Measurements from ENCODE around the gene DNAH2. TPM values are rescaled to one million over a fixed set of nuclear protein-coding genes. Genes with fewer than 3 reads are reported as not detected.

Gene DNAH2
- total and polyA plus RNA-seq, 2 of the 13 experiments (the other 11 are each of a cell fraction or from before 2014, with no cell fraction given) = not detected

- TF ChIP-seq TP53 (CRISPR knock-in tag; conservative IDR thresholded peaks at IDR 0.05) (no peak), ZBTB33 (CRISPR knock-in tag; IDR thresholded peaks at IDR 0.05) (no peak), RFX5 (IDR thresholded peaks at IDR 0.05; ENCODE audit: low read depth, low read length) (peak; percentile 33; the same call in 1 of the 2 replicates), NFATC3 (CRISPR knock-in tag; IDR thresholded peaks at IDR 0.05) (no peak), DPF2 (CRISPR knock-in tag; IDR thresholded peaks at IDR 0.05; ENCODE audit: borderline replicate concordance, low read depth) (0 out of 2 replicates have a peak, but pooled peaks have one; percentile 16), MED13 (CRISPR knock-in tag; IDR thresholded peaks at IDR 0.05) (no peak), ZFY (CRISPR knock-in tag; IDR thresholded peaks at IDR 0.05) (peak; percentile 73), ZNF629 (CRISPR knock-in tag; conservative IDR thresholded peaks at IDR 0.05) (0 out of 2 replicates have a peak, but pooled peaks have one; percentile 28), ZNF512 (CRISPR knock-in tag; IDR thresholded peaks at IDR 0.05) (no peak), HNF4G (IDR thresholded peaks at IDR 0.05; ENCODE audit: borderline replicate concordance, low read depth, low read length) (no peak), HNF4G (CRISPR knock-in tag; IDR thresholded peaks at IDR 0.05; ENCODE audit: borderline replicate concordance, low read depth) (no peak), ISL2 (CRISPR knock-in tag; IDR thresholded peaks at IDR 0.05) (no peak), CENPBD1 (CRISPR knock-in tag; IDR thresholded peaks at IDR 0.05; ENCODE audit: borderline replicate concordance, low read depth) (no peak), TAF15 (IDR thresholded peaks at IDR 0.05; ENCODE audit: low read depth, low read length, poor library complexity, severe bottlenecking) (no peak), HNF1A (IDR thresholded peaks at IDR 0.05; ENCODE audit: low read depth) (no peak), HNF1A (CRISPR knock-in tag; IDR thresholded peaks at IDR 0.05; ENCODE audit: borderline replicate concordance) (peak; percentile 14; the same call in 1 of the 2 replicates)
- TF ChIP-seq, protein P1, sequence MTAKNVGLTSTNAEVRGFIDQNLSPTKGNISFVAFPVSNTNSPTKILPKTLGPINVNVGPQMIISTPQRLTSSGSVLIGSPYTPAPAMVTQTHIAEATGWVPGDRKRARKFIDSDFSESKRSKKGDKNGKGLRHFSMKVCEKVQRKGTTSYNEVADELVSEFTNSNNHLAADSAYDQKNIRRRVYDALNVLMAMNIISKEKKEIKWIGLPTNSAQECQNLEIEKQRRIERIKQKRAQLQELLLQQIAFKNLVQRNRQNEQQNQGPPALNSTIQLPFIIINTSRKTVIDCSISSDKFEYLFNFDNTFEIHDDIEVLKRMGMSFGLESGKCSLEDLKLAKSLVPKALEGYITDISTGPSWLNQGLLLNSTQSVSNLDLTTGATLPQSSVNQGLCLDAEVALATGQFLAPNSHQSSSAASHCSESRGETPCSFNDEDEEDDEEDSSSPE (CRISPR knock-in tag; IDR thresholded peaks at IDR 0.05) = peak; percentile 84
- TF ChIP-seq, protein P2, sequence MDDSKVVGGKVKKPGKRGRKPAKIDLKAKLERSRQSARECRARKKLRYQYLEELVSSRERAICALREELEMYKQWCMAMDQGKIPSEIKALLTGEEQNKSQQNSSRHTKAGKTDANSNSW (CRISPR knock-in tag; IDR thresholded peaks at IDR 0.05; ENCODE audit: borderline replicate concordance) = peak; percentile 13; the same call in 1 of the 2 replicates
Measured at GRCh38 chr17:7856811-7857712, 139.5 kb downstream of the DNAH2 start, which contains the start of gene NAA38 (continued).
